ENCODE data around the gene COL6A1. TPM values are rescaled to one million over a fixed set of nuclear protein-coding genes. Genes with fewer than 3 reads are reported as not detected.

Gene COL6A1
- total and polyA plus RNA-seq, 2 of the 4 experiments (the other 2 are of a cell fraction) = 173 to 1,578 TPM

- no peak overlapping the region for H2AFZ ChIP-seq (replicated peaks; ENCODE audit: low read length, poor library complexity)
- H2BK20ac ChIP-seq (ENCODE audit: low read depth, low read length) = no peak overlapping the region
- H3K36me3 ChIP-seq (ENCODE audit: control insufficient read depth, insufficient read depth, low read length) = no peaks in the 10 kb centered on the region
- H3K9me1 ChIP-seq (ENCODE audit: insufficient read depth, low read length) = no peaks in the 10 kb centered on the region
- H4K5ac ChIP-seq (ENCODE audit: low read depth, low read length) = no peak overlapping the region
- H3K56ac ChIP-seq (ENCODE audit: extremely low read depth, insufficient read depth, low read length) = no peak overlapping the region
- TF ChIP-seq RCOR1 (IDR thresholded peaks at IDR 0.05; ENCODE audit: insufficient replicate concordance, low read length) (no peak), USF2 (IDR thresholded peaks at IDR 0.05; ENCODE audit: low read depth, low read length) (no peak), MAFK (IDR thresholded peaks at IDR 0.05; ENCODE audit: low read depth, low read length) (no peak), MAZ (IDR thresholded peaks at IDR 0.05; ENCODE audit: borderline replicate concordance, low read depth, low read length) (no peak), ELK1 (IDR thresholded peaks at IDR 0.05; ENCODE audit: borderline replicate concordance, low read depth, low read length) (no peak), NFE2L2 (IDR thresholded peaks at IDR 0.05; ENCODE audit: low read depth, low read length) (no peak), MXI1 (IDR thresholded peaks at IDR 0.05; ENCODE audit: borderline replicate concordance, low read depth, low read length) (no peak), POLR2A (IDR thresholded peaks at IDR 0.05; ENCODE audit: low read depth, low read length) (no peak), CTCF (conservative IDR thresholded peaks at IDR 0.05; ENCODE audit: low read depth, low read length) (no peak), RAD21 (IDR thresholded peaks at IDR 0.05; ENCODE audit: low read length) (no peak), RFX5 (IDR thresholded peaks at IDR 0.05; ENCODE audit: low read depth, low read length) (no peak)
- H2BK15ac ChIP-seq (ENCODE audit: low read depth, low read length) = no peak overlapping the region
- H2BK120ac ChIP-seq (ENCODE audit: low read depth, low read length) = no peak overlapping the region
- POLR2A ChIA-PET (ENCODE audit: unreplicated experiment) = no interaction called here
- no peak overlapping the region for H2AK9ac ChIP-seq (replicated peaks; ENCODE audit: low read depth, low read length, poor library complexity)
- peaks cover 12% of the 10 kb centered on the region; the same call in 1 of the 2 replicates for H3K9me3 ChIP-seq (ENCODE audit: control insufficient read depth, insufficient read depth, low read length)
- CTCF ChIA-PET = no interaction called here
- intact Hi-C loops (cut with micrococcal nuclease) = no loop called here
- ATAC-seq (ENCODE audit: low read depth) (no peak), DNase-seq (no peak)
- no peak overlapping the region for H3K9ac ChIP-seq (ENCODE audit: low read depth, low read length)
- in situ Hi-C loops (cut with MboI; ENCODE audit: low sequenced_read_pairs) = no loop called here
- H4K20me1 ChIP-seq (ENCODE audit: insufficient read depth, low read length) = no peaks in the 10 kb centered on the region
- H4K8ac ChIP-seq (ENCODE audit: low read depth in 2 of 2, low read length in 2 of 2) = no peak overlapping the region
- H3K79me1 ChIP-seq (ENCODE audit: low read depth in 1 of 2, low read length in 2 of 2) = no peaks in the 10 kb centered on the region
- H3K27ac ChIP-seq (ENCODE audit: insufficient read depth, low read length) = no peak overlapping the region
- H2BK5ac ChIP-seq (ENCODE audit: low read depth, low read length, poor library complexity, severe bottlenecking) = no peak overlapping the region
- no peak overlapping the region for H2AK5ac ChIP-seq (ENCODE audit: low read depth, low read length)
- no peak overlapping the region for H3K4ac ChIP-seq (ENCODE audit: low read depth, low read length)
- no peak overlapping the region for H3K4me3 ChIP-seq (ENCODE audit: insufficient read depth, low read depth, low read length)
- no peaks in the 10 kb centered on the region for H3K27me3 ChIP-seq (ENCODE audit: control insufficient read depth, insufficient read depth, low read length)
- H3K4me1 ChIP-seq (ENCODE audit: control insufficient read depth, insufficient read depth, low read length) = no peaks in the 10 kb centered on the region
- dilution Hi-C loops (cut with HindIII; ENCODE audit: low sequenced_read_pairs, unreplicated experiment) = no loop called here
- BruUV-seq (replicated peaks) = no TSS peak
- H3K4me2 ChIP-seq (ENCODE audit: low read depth, low read length) = no peak overlapping the region
- H4K91ac ChIP-seq (ENCODE audit: insufficient read depth, low read depth, low read length) = no peak overlapping the region
- 20% methylated on average over 1 of the region's 4 CpGs; no CpG with 5 or more reads in 1 of the 2 experiments for WGBS, 2 experiments (ENCODE audit: extremely low coverage in 2 of 2, insufficient read length in 1 of 2)
- no peak overlapping the region for H3K14ac ChIP-seq (replicated peaks; ENCODE audit: low read depth, low read length)
- no peak overlapping the region for H3K18ac ChIP-seq (ENCODE audit: low read depth, low read length)
- no peak overlapping the region for H3K23ac ChIP-seq (ENCODE audit: low read depth, low read length)
These were observed 16.3 kb upstream of the COL6A1 start for GRCh38 chr21:45965084-45965809.

Data from IMR-90 (cell line).